Erythroblast (primary cell): ENCODE data around the gene ADCY3.

Experiments
- GATA1 ChIP-seq: IDR thresholded peaks from 2 replicates; pipeline ENCODE4 v1.6.1; 2011; ENCODE audit warnings: low read depth, mild to moderate bottlenecking, control low read depth, low read length, moderate library complexity
- POLR2A ChIP-seq: IDR thresholded peaks from 2 replicates; pipeline ENCODE4 v1.6.1; 2011; ENCODE audit warnings: mild to moderate bottlenecking, low read length

GRCh38 chr2:24886691-24887304 lies 33.2 kb downstream of the ADCY3 start:
- no peak for TF ChIP-seq POLR2A
- TF ChIP-seq GATA1: no peak
